ENCODE measurements around the gene ABCA4. TPM values are rescaled to one million over a fixed set of nuclear protein-coding genes. Genes with fewer than 3 reads are reported as not detected.

The ABCA4 gene
- total RNA-seq, 2 donors from 2014 or later = not detected

DNA sequence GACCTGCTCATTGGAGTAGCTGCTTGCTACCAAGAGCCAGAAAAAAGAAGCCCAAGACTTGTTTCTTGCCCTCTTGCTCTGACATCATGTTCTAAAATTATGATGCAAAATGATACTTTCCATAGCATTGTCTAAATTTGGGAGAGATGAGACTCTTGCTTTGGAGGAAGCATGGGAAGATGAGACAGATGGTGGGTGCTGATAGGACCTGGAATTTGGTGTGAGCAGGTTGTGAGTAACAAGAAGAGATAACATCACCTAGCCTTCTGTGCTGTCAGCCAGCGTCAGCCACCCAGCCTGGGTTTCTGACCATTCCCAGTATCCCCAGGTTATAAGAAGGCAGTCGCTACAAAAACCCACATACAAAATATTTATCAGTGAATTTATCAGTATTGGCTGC lies 144.7 kb downstream of the ABCA4 start:
- no peak overlapping the region for H3K27ac Mint-ChIP-seq
- H3K36me3 Mint-ChIP-seq = no peaks in the 10 kb centered on the region
- H3K9me3 Mint-ChIP-seq = no peaks in the 10 kb centered on the region
- no peak for DNase-seq (ENCODE audit: low spot score in 2 of 2)
- ATAC-seq = no peak

- ATAC-seq (no peak), DNase-seq (ENCODE audit: low spot score in 2 of 2) (no peak)
- Mint-ChIP-seq H3K9me3 (no peaks in the 10 kb centered on the region), H3K27ac (no peak overlapping the region), H3K36me3 (no peaks in the 10 kb centered on the region)
Measured at GRCh38 chr1:93972341-93972740, 148.6 kb downstream of the ABCA4 start.

GRCh38 chr1:93969887-93970286 lies 151.1 kb downstream of the ABCA4 start:
- ATAC-seq = no peak
- DNase-seq (ENCODE audit: low spot score in 2 of 2) = no peak
- Mint-ChIP-seq H3K36me3 (no peaks in the 10 kb centered on the region), H3K9me3 (no peaks in the 10 kb centered on the region), H3K27ac (no peak overlapping the region)

- DNase-seq (ENCODE audit: low spot score in 2 of 2) = no peak
- ATAC-seq = no peak
- H3K36me3 Mint-ChIP-seq = no peaks in the 10 kb centered on the region
- H3K9me3 Mint-ChIP-seq = no peaks in the 10 kb centered on the region
- no peak overlapping the region for H3K27ac Mint-ChIP-seq
Measured at GRCh38 chr1:93969371-93969770, 151.6 kb downstream of the ABCA4 start.

GRCh38 chr1:93967306-93967705 lies 153.6 kb downstream of the ABCA4 start:
- Mint-ChIP-seq H3K36me3 (no peaks in the 10 kb centered on the region), H3K27ac (no peak overlapping the region)

DNA sequence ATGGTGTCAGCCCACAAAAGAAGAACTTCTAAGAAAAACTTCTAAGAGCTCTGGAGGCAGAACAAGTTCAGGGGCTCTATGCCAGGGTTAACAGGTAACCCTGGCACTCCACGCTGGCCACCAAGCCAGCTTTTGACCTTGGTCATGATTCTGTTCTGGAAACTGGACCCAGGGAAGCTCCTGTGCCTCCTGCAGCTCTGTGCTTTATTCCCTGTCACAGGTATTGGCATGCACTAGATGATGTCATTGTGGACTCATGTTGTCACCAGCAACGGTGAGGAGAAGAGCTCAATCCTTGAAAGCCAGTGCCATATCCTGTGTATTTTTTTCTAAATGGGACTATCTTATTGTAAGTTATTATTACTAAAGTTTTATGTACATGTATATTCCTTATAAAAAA lies 155.1 kb downstream of the ABCA4 start:
- no peaks in the 10 kb centered on the region for H3K9me3 Mint-ChIP-seq
- ATAC-seq = no peak
- no peaks in the 10 kb centered on the region for H3K36me3 Mint-ChIP-seq
- H3K27ac Mint-ChIP-seq = no peak overlapping the region
- DNase-seq (ENCODE audit: low spot score in 2 of 2) = no peak

More at GRCh38 chr1:93967306-93967705, 153.6 kb downstream of the ABCA4 start:
- no peaks in the 10 kb centered on the region for H3K9me3 Mint-ChIP-seq
- no peak for ATAC-seq
- no peak for DNase-seq (ENCODE audit: low spot score in 2 of 2)

- DNase-seq (ENCODE audit: low spot score in 2 of 2) = no peak
- no peaks in the 10 kb centered on the region for H3K9me3 Mint-ChIP-seq
- ATAC-seq = no peak
- no peaks in the 10 kb centered on the region for H3K36me3 Mint-ChIP-seq
- H3K27ac Mint-ChIP-seq = no peak overlapping the region
Measured at GRCh38 chr1:93965256-93965655, 155.7 kb downstream of the ABCA4 start.

DNA sequence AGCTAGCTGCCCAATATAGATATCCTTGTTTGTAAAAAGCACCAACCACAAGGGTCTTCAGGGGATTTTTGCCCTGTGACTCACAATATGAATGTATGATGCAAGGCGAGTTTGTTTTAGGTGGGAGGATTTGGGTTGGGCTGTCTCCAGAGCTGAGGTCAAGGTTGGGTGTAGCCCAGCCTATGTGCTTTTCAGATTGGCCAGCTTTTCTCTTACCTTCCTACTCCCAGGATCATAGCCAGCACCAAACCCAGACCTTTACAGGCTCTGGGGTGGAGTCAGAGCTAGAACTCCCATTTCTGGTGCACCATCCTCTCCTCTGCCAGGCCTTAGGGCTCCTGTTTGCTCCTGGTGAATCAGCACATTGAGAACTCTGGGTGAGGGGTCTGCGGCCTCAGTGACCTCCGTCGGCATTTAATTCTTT lies 156.2 kb downstream of the ABCA4 start:
- DNase-seq (ENCODE audit: low spot score in 2 of 2) (no peak), ATAC-seq (peak in 1 of 2 donors; percentile 26)
- H3K27ac Mint-ChIP-seq = no peak overlapping the region
- no peaks in the 10 kb centered on the region for H3K36me3 Mint-ChIP-seq
- no peaks in the 10 kb centered on the region for H3K9me3 Mint-ChIP-seq

DNA sequence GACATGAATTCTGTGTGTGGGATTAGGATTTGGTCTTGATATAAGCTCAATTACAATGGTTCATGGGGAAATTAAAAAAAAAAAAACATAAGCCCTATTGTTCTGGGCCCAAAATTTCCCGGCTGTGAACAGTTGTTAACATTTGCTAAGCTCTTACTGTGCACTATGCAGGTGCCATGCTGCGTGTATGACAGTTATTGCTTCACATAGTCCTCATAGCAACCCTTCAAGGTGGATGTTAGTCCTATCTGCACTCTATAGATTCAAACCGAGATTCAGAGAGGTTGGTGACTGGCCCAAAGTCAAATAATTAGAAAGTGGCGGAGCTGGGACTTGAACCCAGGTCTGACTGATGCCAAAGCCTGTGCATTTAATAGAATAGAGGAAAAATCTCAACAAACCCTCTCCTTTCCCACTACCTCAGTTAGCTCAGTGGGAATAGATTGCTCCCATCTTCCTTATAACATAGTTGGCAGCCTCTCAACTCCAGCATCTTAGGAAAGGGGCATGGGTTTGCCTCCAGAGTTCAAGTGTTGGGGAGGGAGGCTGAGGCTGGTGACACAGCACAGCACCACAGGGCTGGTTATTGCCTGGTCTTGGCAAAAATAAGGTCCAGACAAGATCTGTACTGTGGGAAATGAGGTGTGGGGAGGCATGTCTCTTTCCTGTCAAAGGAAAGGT lies 156.7 kb downstream of the ABCA4 start:
- DNase-seq (ENCODE audit: low spot score in 2 of 2) (no peak), ATAC-seq (no peak)
- H3K27ac Mint-ChIP-seq = no peak overlapping the region
- H3K9me3 Mint-ChIP-seq = peaks cover 0 to 3% of the 10 kb centered on the region in 2 donors
- no peaks in the 10 kb centered on the region for H3K36me3 Mint-ChIP-seq

DNA sequence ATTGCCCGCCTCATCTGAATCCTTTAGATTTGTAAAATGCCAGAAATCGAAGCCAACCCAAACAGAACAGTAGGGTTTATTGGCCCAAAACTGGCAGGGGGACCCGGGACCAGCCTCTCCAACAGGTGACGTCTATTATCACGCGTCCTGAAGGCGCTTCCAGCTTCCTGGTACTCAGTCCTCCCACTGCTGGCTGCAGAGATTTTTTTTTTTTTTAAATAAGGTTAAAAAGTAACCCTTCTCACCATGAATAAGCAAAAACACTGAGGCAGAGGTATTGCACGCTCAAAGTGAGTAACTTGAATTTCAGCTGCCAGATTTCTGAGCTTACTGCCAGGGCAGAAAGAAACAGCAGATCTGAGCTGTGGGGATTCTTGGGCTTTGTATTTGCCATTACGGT lies 157.4 kb downstream of the ABCA4 start:
- Mint-ChIP-seq H3K27ac (no peak overlapping the region), H3K36me3 (no peaks in the 10 kb centered on the region), H3K9me3 (peaks cover 0 to 3% of the 10 kb centered on the region in 2 donors)
- ATAC-seq = no peak
- no peak for DNase-seq (ENCODE audit: low spot score in 2 of 2)

- no peak for DNase-seq (ENCODE audit: low spot score in 2 of 2)
- H3K36me3 Mint-ChIP-seq = peaks cover 0 to 12% of the 10 kb centered on the region in 2 donors
- peaks cover 10 to 14% of the 10 kb centered on the region in 2 donors for H3K9me3 Mint-ChIP-seq
- H3K27ac Mint-ChIP-seq = no peak overlapping the region
- ATAC-seq = no peak
Measured at GRCh38 chr1:93961906-93962305, 159.0 kb downstream of the ABCA4 start.

GRCh38 chr1:93961443-93961842 lies 159.5 kb downstream of the ABCA4 start:
- DNase-seq (ENCODE audit: low spot score in 2 of 2) (no peak), ATAC-seq (no peak)
- Mint-ChIP-seq H3K27ac (no peak overlapping the region), H3K9me3 (peaks cover 10 to 18% of the 10 kb centered on the region in 2 donors), H3K36me3 (peaks cover 0 to 15% of the 10 kb centered on the region in 2 donors)

DNA sequence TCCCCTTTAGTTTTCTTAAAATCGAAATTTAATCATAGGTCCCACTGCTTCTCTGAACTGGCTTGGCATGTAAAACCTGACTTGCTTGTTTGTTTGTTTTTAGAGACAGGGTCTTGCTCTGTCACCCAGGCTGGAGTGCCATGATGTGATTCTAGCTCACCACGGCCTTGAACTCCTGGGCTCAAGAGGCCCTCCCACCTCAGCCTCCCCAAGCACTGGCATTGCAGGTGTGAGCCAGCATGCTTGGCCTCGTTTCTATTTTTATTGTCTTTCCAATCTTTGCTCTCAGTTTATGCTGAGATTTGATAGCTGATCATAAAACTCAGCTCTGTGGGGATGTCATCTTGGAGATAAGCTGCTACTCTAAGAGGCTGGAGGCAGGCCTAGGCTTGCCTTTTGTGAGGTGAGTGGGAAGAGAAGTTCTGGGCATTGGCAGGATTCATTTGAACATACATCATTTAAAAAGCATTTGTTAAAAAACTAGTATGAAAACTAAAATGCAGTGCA lies 160.3 kb downstream of the ABCA4 start:
- Mint-ChIP-seq H3K9me3 (peaks cover 18 to 26% of the 10 kb centered on the region in 2 donors), H3K36me3 (peaks cover 0 to 22% of the 10 kb centered on the region in 2 donors), H3K27ac (no peak overlapping the region)
- no peak for DNase-seq (ENCODE audit: low spot score in 2 of 2)
- ATAC-seq = no peak

GRCh38 chr1:93959413-93959812 lies 161.5 kb downstream of the ABCA4 start:
- no peak for DNase-seq (ENCODE audit: low spot score in 2 of 2)
- Mint-ChIP-seq H3K9me3 (peaks cover 27 to 35% of the 10 kb centered on the region in 2 donors), H3K27ac (no peak overlapping the region), H3K36me3 (peaks cover 0 to 27% of the 10 kb centered on the region in 2 donors)
- ATAC-seq = no peak

DNA sequence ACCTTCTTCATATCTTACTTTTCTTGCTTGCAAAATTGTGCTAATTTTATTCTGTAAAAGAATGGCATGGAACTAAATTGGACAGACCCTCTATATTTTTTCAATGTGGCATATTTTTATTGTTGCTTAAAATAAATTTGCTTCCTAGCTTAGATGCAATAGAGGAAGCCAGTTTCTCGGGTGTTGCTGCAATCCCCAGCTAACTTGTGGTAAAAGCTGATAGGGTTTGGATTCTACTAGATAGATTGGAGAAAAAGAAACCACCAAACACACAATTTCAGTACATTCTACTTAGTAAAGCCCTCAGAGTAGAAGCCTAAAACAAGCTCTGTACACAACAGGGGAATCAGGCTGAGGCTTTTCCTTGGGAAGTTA lies 162.2 kb downstream of the ABCA4 start:
- Mint-ChIP-seq H3K27ac (no peak overlapping the region), H3K9me3 (peaks cover 27 to 35% of the 10 kb centered on the region in 2 donors), H3K36me3 (peaks cover 0 to 27% of the 10 kb centered on the region in 2 donors)
- ATAC-seq = no peak
- DNase-seq (ENCODE audit: low spot score in 2 of 2) = no peak

DNA sequence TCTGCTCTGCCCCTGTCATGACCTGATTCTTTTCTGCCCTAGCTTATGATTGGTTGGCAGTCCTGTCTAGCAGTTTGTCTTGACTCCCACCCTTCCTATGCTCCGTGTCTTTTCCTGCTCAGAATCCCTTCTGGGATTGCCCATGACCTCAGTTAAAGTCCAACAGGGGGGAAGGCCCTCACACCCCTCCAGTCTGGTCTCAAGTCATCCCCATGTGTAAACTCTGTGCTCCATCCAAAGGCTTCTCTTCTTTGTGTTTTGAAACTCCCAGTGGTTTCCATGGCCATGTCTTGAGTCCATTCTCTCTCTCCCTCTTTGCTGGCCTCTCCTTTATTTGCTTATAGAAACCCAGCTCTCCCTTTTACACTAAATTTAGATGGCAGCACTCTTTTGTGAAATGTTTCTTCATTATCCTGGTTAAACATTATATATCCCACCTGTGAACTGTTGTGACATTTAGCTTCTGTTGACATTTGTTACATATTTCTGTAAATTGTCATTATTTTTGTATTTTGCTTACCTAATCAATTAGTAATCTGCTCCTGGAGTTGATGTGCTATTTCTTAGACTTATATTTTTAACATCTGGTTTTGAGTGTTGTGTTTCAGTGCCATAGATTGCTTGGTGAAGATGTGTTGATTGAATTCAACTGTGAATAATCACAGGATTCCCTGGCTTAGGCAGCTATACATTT lies 162.8 kb downstream of the ABCA4 start:
- Mint-ChIP-seq H3K9me3 (peaks cover 28 to 35% of the 10 kb centered on the region in 2 donors), H3K36me3 (peaks cover 0 to 27% of the 10 kb centered on the region in 2 donors)

GRCh38 chr1:93955765-93956164 lies 165.2 kb downstream of the ABCA4 start:
- no peak for ATAC-seq
- DNase-seq (ENCODE audit: low spot score in 2 of 2) = no peak
- no peak overlapping the region for H3K27ac Mint-ChIP-seq
- H3K36me3 Mint-ChIP-seq = peaks cover 9 to 42% of the 10 kb centered on the region in 2 donors
- H3K9me3 Mint-ChIP-seq = peaks cover 43 to 45% of the 10 kb centered on the region in 2 donors

More for the DNA sequence above, 162.8 kb downstream of the ABCA4 start:
- ATAC-seq (no peak), DNase-seq (ENCODE audit: low spot score in 2 of 2) (no peak)
- H3K27ac Mint-ChIP-seq = no peak overlapping the region
